HepG2 (cell line): ENCODE data around the gene TADA2B. TPM values are rescaled to one million over a fixed set of nuclear protein-coding genes. Genes with fewer than 3 reads are reported as not detected.

Experiments used
- AGO1 ChIP-seq: fragments of 200-400 bp; formaldehyde crosslinking; IDR thresholded peaks from 2 replicates; pipeline ENCODE4 v1.6.1; 2017; ENCODE audit warnings: mild to moderate bottlenecking, low read depth, low read length, moderate library complexity; ENCODE audit not compliant: poor library complexity, severe bottlenecking
- DMTF1 ChIP-seq: sonication (generic); formaldehyde crosslinking; IDR thresholded peaks from 2 replicates; pipeline ENCODE4 v1.4.0; 2020; ENCODE audit warnings: mild to moderate bottlenecking, missing genetic modification reagents
- FOXP1 ChIP-seq, 2 experiments: fragments of 450-650 bp in 1 of 2; IDR thresholded peaks; 2 replicates each; pipeline ENCODE4 v1.6.1; 2017 to 2018; ENCODE audit warnings: antibody characterized with exemption in 1 of 2
- GABPB1 ChIP-seq: IDR thresholded peaks from 2 replicates; pipeline ENCODE4 v1.6.1; 2016; ENCODE audit warnings: mild to moderate bottlenecking, missing genetic modification reagents, moderate library complexity, missing compliant biosample characterization
- HNRNPL ChIP-seq: fragments of 200-400 bp; formaldehyde crosslinking; IDR thresholded peaks from 2 replicates; pipeline ENCODE4 v1.6.1; 2017; ENCODE audit warnings: mild to moderate bottlenecking, low read depth, low read length
- KLF13 ChIP-seq: sonication (generic); formaldehyde crosslinking; IDR thresholded peaks from 2 replicates; pipeline ENCODE4 v1.4.0; 2020; ENCODE audit warnings: mild to moderate bottlenecking, missing genetic modification reagents
- MAFF ChIP-seq: IDR thresholded peaks from 2 replicates; pipeline ENCODE4 v1.6.1; 2011; ENCODE audit warnings: low read depth, low read length, improper control_type of control experiment
- NCOR1 ChIP-seq: fragments of 200-600 bp; sonication (generic); IDR thresholded peaks from 2 replicates; pipeline ENCODE4 v1.7.0; 2017; ENCODE audit warnings: antibody characterized with exemption, low read length, borderline replicate concordance
- NFE2L2 ChIP-seq: fragments of 150-350 bp; IDR thresholded peaks from 2 replicates; pipeline ENCODE4 v1.6.1; 2014; ENCODE audit warnings: low read length
- PTBP1 ChIP-seq: fragments of 200-400 bp; formaldehyde crosslinking; IDR thresholded peaks from 2 replicates; pipeline ENCODE4 v1.6.1; 2018; ENCODE audit warnings: low read length, low read depth; ENCODE audit not compliant: poor library complexity, severe bottlenecking
- RFX5 ChIP-seq: IDR thresholded peaks from 2 replicates; pipeline ENCODE4 v1.6.1; 2011; ENCODE audit warnings: low read depth, low read length, improper control_type of control experiment
- SMARCC2 ChIP-seq: fragments of 450-650 bp; IDR thresholded peaks from 2 replicates; pipeline ENCODE4 v1.6.1; 2017; ENCODE audit warnings: antibody characterized with exemption, mild to moderate bottlenecking
- SMARCE1 ChIP-seq: fragments of 450-650 bp; IDR thresholded peaks from 2 replicates; pipeline ENCODE4 v1.6.1; 2017; ENCODE audit warnings: borderline replicate concordance
- TIGD3 ChIP-seq: sonication (generic); formaldehyde crosslinking; IDR thresholded peaks from 2 replicates; pipeline ENCODE4 v1.5.1; 2020; ENCODE audit warnings: mild to moderate bottlenecking, missing genetic modification reagents, borderline replicate concordance
- YEATS4 ChIP-seq: sonication (generic); formaldehyde crosslinking; IDR thresholded peaks from 2 replicates; pipeline ENCODE4 v1.4.0; 2020; ENCODE audit warnings: missing genetic modification reagents, borderline replicate concordance
- ZGPAT ChIP-seq: IDR thresholded peaks from 2 replicates; pipeline ENCODE4 v1.6.1; 2016; ENCODE audit warnings: mild to moderate bottlenecking
- ZNF17 ChIP-seq: sonication (generic); formaldehyde crosslinking; IDR thresholded peaks from 2 replicates; pipeline ENCODE4 v1.5.0; 2020; ENCODE audit warnings: mild to moderate bottlenecking, missing genetic modification reagents
- ZNF20 ChIP-seq: sonication (generic); formaldehyde crosslinking; IDR thresholded peaks from 2 replicates; pipeline ENCODE4 v1.4.0; 2020; ENCODE audit warnings: mild to moderate bottlenecking, moderate library complexity, missing genetic modification reagents
- ZNF230 ChIP-seq: sonication (generic); formaldehyde crosslinking; IDR thresholded peaks from 2 replicates; pipeline ENCODE4 v1.4.0; 2020; ENCODE audit warnings: mild to moderate bottlenecking, missing genetic modification reagents
- ZNF232 ChIP-seq: sonication (generic); formaldehyde crosslinking; IDR thresholded peaks from 2 replicates; pipeline ENCODE4 v1.4.0; 2020; ENCODE audit warnings: missing genetic modification reagents, borderline replicate concordance
- ZNF337 ChIP-seq: sonication (generic); formaldehyde crosslinking; IDR thresholded peaks from 2 replicates; pipeline ENCODE4 v1.5.1; 2020; ENCODE audit warnings: missing genetic modification reagents, low read depth, mild to moderate bottlenecking, borderline replicate concordance
- ZNF451 ChIP-seq: sonication (generic); formaldehyde crosslinking; IDR thresholded peaks from 2 replicates; pipeline ENCODE4 v1.5.0; 2020; ENCODE audit warnings: mild to moderate bottlenecking, missing genetic modification reagents
- ZSCAN31 ChIP-seq: sonication (generic); formaldehyde crosslinking; IDR thresholded peaks from 2 replicates; pipeline ENCODE4 v1.5.0; 2020; ENCODE audit warnings: low read depth, mild to moderate bottlenecking, missing genetic modification reagents
- polyA plus RNA-seq, 8 experiments: library from polyadenylated mRNA; depleted of rRNA in 3 of 8; stranded (reverse) in 7 of 8; unstranded in 1 of 8; fragments of >200 nt; fragmentation: Illumina TruSeq in 4 of 8; extraction: Trizol in 4 of 8; gene quantifications; 2 replicates each; pipeline versions ENCODE4 v1.2.1 to v1.2.3, GENCODE V29; 2011 to 2016; ENCODE audit warnings: low read depth in 4 of 8, missing spikeins in 1 of 8, mixed read lengths in 1 of 8; ENCODE audit not compliant: insufficient read depth in 1 of 8
- total RNA-seq, 5 experiments: library from RNA; depleted of rRNA; stranded (reverse); fragments of >200 nt; fragmentation: Illumina TruSeq; extraction: Trizol; gene quantifications; 2 replicates each; pipeline ENCODE4 v1.2.3, GENCODE V29; 2016; ENCODE audit warnings: low read depth in 1 of 5

TADA2B gene
- total and polyA plus RNA-seq, 2 of the 13 experiments (the other 11 are each of a cell fraction or from before 2014, with no cell fraction given) = 4.6 to 8.9 TPM

GRCh38 chr4:7034262-7035081 lies 8.7 kb upstream of the TADA2B start (continued):
- TF ChIP-seq DMTF1 (CRISPR knock-in tag) = 0 out of 2 replicates have a peak, but pooled peaks have one; percentile 40
- no peak for TF ChIP-seq AGO1
- no peak for TF ChIP-seq PTBP1
- TF ChIP-seq ZNF232 (CRISPR knock-in tag) = peak; percentile 45; the same call in 1 of the 2 replicates
- TF ChIP-seq NFE2L2 = no peak
- no peak for TF ChIP-seq FOXP1 (IDR thresholded peaks at IDR 0.05)
- TF ChIP-seq FOXP1 (CRISPR knock-in tag; IDR thresholded peaks at IDR 0.05) = peak; percentile 34; the same call in 1 of the 2 replicates
- TF ChIP-seq RFX5 = no peak
- no peak for TF ChIP-seq SMARCC2
- TF ChIP-seq ZGPAT = peak; percentile 51; the same call in 1 of the 2 replicates
- TF ChIP-seq HNRNPL = 0 out of 2 replicates have a peak, but pooled peaks have one; percentile 12
- TF ChIP-seq GABPB1 (CRISPR knock-in tag) = peak; percentile 66
- TF ChIP-seq ZNF17 (CRISPR knock-in tag) = no peak
- TF ChIP-seq NCOR1 = peak; percentile 31; the same call in 1 of the 2 replicates
- TF ChIP-seq YEATS4 (CRISPR knock-in tag) = 0 out of 2 replicates have a peak, but pooled peaks have one; percentile 53
- no peak for TF ChIP-seq TIGD3
- no peak for TF ChIP-seq ZNF20 (CRISPR knock-in tag)
- no peak for TF ChIP-seq KLF13 (CRISPR knock-in tag)
- TF ChIP-seq ZNF337 (CRISPR knock-in tag) = no peak
- peak; percentile 38; the same call in 1 of the 2 replicates for TF ChIP-seq ZNF230 (CRISPR knock-in tag)
- TF ChIP-seq ZSCAN31 (CRISPR knock-in tag) = peak; percentile 83; the same call in 1 of the 2 replicates
- TF ChIP-seq ZNF451 (CRISPR knock-in tag) = no peak; the same call in 1 of the 2 replicates
- TF ChIP-seq MAFF = no peak
- TF ChIP-seq SMARCE1 = no peak
